ES-I3 (cell line): ENCODE measurements around the gene CEACAM8.
"Not testable (repeated sequence)": the region's sequence is repeated elsewhere in the genome, so short reads cannot be mapped to it uniquely, and the experiment has no call there.

Experiments
- H3K36me3 ChIP-seq: 2 replicates; pipeline ENCODE4 v1.6.1; 2013; ENCODE audit warnings: mild to moderate bottlenecking, low read length, control low read depth, moderate library complexity; ENCODE audit not compliant: insufficient read depth
- H3K4me1 ChIP-seq: 2 replicates; pipeline ENCODE4 v1.6.1; 2013; ENCODE audit warnings: mild to moderate bottlenecking, control low read depth, low read length; ENCODE audit not compliant: insufficient read depth
- H3K9ac ChIP-seq: 2 replicates; pipeline ENCODE4 v1.6.1; 2013; ENCODE audit warnings: low read depth, mild to moderate bottlenecking, low read length, moderate library complexity
- H3K9me3 ChIP-seq: 2 replicates; pipeline ENCODE4 v1.6.1; 2013; ENCODE audit warnings: mild to moderate bottlenecking, low read length, moderate library complexity; ENCODE audit not compliant: control insufficient read depth, insufficient read depth

The CEACAM8 gene

DNA sequence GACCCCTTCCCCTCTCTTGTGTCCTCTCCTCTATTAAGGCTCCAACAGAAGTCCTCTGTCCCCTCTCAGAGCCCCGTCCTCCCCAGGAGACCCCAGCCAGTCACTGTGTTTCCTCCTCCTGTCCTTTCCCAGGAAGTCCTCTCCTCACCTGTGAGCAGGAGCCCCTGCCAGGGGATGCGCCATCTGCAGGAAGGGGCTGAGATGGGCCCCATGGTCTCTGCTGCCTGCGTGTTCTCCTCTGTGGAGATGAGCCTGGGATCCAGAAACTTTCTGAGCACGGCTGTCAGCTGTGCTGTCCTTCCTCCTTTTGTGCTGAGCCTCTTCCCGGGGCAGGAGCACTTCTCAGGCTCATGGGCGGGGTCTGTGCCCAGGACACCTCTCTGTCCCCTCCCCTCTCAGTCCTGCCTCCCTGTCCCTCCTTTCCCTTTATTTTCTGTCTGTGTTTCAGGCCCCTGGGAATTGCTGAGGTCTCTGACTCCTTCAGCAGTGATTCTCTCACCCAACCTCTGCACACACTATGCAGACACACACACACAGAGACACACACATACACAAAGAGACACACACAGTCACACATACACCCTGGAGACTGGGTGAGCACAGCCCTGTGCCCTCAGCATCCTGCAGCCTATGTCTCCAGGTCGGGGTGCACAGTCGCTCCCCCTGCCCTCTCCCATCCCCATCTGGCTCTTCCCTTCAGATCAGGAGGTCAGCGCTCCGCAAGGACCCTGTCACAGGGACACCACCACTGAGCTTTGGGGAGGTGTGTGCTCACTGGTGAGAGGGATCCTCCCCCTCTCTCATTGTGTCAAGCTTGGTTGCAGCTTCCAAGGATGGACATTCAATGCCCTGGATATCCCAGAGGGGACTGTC lies at the start of gene CEACAM8:
Gene CEACAM8 (minus strand): TSS at position 308 of the 873 bp plus-strand sequence. CDS start 96 bp downstream, at position 212.
- no peaks in the 10 kb centered on the region for H3K4me1 ChIP-seq
- no peak within 1 kb of the TSS for H3K9ac ChIP-seq
- no peaks in the 10 kb centered on the region for H3K36me3 ChIP-seq
- H3K9me3 ChIP-seq: no peaks in the 10 kb centered on the region

DNA sequence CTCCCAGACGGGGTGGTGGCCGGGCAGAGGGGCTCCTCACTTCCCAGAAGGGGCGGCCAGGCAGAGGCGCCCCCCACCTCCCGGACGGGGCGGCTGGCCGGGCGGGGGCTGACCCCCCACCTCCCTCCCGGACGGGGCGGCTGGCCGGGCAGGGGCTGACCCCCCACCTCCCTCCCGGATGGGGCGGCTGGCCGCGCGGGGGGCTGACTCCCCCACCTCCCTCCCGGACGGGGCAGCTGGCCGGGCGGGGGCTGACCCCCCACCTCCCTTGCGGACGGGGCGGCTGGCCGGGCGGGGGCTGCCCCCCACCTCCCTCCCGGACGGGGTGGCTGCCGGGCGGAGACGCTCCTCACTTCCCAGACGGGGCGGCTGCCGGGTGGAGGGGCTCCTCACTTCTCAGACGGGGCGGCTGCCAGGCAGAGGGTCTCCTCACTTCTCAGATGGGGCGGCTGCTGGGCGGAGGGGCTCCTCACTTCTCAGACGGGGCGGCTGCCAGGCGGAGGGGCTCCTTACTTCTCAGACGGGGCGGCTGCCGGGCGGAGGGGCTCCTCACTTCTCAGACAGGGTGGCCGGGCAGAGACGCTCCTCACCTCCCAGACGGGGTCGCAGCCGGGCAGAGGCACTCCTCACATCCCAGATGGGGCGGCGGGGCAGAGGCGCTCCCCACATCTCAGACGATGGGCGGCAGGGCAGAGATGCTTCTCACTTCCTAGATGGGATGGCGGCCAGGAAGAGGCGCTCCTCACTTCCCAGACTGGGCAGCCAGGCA lies 44.8 kb upstream of the CEACAM8 start:
- H3K36me3 ChIP-seq, H3K9ac ChIP-seq, H3K9me3 ChIP-seq, H3K4me1 ChIP-seq: not testable (repeated sequence)

DNA sequence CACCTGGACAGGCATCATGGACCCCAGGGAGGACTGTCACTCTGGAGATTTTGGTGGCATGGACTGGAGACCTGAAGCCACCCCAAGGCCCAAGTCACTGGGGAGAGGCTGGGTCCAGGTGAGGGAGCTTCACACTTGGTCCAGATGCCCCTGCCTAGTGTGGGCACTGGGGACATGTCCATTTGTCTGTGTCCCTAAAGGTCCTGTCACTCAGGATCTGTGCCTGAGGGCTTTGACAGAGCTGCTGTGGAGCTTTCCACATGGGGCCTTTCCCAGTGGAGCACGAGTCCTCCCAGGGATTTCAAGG lies 40.5 kb upstream of the CEACAM8 start:
- Histone ChIP-seq H3K9ac (no peak overlapping the region), H3K9me3 (no peaks in the 10 kb centered on the region), H3K4me1 (no peaks in the 10 kb centered on the region), H3K36me3 (no peaks in the 10 kb centered on the region)

GRCh38 chr19:42634409-42635232 lies 39.9 kb upstream of the CEACAM8 start:
- Histone ChIP-seq H3K9ac (no peak overlapping the region), H3K4me1 (no peaks in the 10 kb centered on the region), H3K36me3 (no peaks in the 10 kb centered on the region), H3K9me3 (no peaks in the 10 kb centered on the region)

- Histone ChIP-seq H3K36me3 (no peaks in the 10 kb centered on the region), H3K4me1 (no peaks in the 10 kb centered on the region), H3K9me3 (no peaks in the 10 kb centered on the region; the same call in 1 of the 2 replicates), H3K9ac (no peak overlapping the region)
Measured at GRCh38 chr19:42629191-42629590, 34.5 kb upstream of the CEACAM8 start.

DNA sequence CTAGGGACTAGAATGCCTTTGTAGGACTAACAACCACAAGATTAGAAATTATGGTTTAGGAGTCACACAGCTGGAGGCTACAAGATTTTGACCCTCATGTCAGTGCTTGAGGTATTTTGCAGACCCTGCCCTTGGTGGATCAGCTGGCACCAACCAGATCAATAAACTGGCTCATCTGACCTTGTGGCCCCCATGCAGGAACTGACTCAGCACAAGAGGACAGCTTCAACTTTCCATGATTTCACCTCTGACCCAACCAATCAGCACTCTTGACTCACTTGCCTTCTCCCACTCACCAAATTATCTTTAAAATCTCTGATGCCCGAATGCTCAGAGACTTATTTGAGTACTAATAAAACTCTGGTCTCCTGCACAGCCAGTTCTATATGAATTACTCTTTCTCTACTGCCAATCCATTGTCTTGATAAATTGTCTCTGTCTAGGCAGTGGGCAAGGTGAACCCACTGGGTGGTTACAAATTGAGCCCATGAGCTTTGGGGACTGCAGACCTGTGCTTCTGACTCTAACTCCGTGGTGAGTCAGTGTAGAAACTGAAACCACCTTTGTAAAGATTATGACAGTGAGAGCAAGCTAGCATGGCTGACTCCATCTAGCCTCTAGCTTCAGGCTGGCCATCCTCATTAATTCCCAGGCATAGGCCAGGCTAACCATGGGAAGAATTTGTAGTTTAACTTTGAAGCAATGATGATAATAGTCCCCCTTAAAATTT lies 33.9 kb upstream of the CEACAM8 start:
- Histone ChIP-seq H3K4me1 (no peaks in the 10 kb centered on the region), H3K36me3 (no peaks in the 10 kb centered on the region), H3K9me3 (no peaks in the 10 kb centered on the region; the same call in 1 of the 2 replicates), H3K9ac (no peak overlapping the region)

- H3K9me3 ChIP-seq: no peaks in the 10 kb centered on the region; the same call in 1 of the 2 replicates
Measured at GRCh38 chr19:42627916-42628315, 33.2 kb upstream of the CEACAM8 start.

GRCh38 chr19:42626181-42626580 lies 31.5 kb upstream of the CEACAM8 start:
- Histone ChIP-seq H3K4me1 (no peaks in the 10 kb centered on the region), H3K9ac (no peak overlapping the region), H3K9me3 (no peaks in the 10 kb centered on the region; the same call in 1 of the 2 replicates), H3K36me3 (no peaks in the 10 kb centered on the region)

More at GRCh38 chr19:42627916-42628315, 33.2 kb upstream of the CEACAM8 start:
- Histone ChIP-seq H3K4me1 (no peaks in the 10 kb centered on the region), H3K9ac (no peak overlapping the region), H3K36me3 (no peaks in the 10 kb centered on the region)

GRCh38 chr19:42619271-42619670 lies 24.5 kb upstream of the CEACAM8 start:
- no peaks in the 10 kb centered on the region for H3K36me3 ChIP-seq
- no peaks in the 10 kb centered on the region for H3K4me1 ChIP-seq
- H3K9me3 ChIP-seq: no peaks in the 10 kb centered on the region
- H3K9ac ChIP-seq: no peak overlapping the region

GRCh38 chr19:42613666-42614065 lies 18.9 kb upstream of the CEACAM8 start:
- Histone ChIP-seq H3K9me3 (peaks cover 3% of the 10 kb centered on the region; the same call in 1 of the 2 replicates), H3K9ac (no peak overlapping the region), H3K4me1 (no peaks in the 10 kb centered on the region), H3K36me3 (no peaks in the 10 kb centered on the region)

DNA sequence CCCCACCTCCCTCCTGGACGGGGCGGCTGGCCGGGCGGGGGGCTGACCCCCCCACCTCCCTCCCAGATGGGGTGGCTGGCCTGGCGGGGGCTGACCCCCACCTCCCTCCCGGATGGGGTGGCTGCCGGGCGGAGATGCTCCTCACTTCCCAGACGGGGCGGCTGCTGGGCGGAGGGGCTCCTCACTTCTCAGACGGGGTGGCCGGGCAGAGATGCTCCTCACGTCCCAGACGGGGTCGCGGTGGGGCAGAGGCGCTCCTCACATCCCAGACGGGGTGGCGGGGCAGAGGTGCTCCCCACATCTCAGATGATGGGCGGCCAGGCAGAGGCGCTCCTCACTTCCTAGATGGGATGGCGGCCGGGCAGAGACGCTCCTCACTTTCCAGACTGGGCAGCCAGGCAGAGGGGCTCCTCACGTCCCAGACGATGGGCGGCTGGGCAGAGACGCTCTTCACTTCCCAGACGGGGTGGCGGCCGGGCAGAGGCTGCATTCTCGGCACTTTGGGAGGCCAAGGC lies 15.7 kb upstream of the CEACAM8 start:
- H3K9ac ChIP-seq, H3K36me3 ChIP-seq, H3K9me3 ChIP-seq: not testable (repeated sequence)

GRCh38 chr19:42606660-42607351 lies 12.1 kb upstream of the CEACAM8 start:
- Histone ChIP-seq H3K9ac (no peak overlapping the region), H3K4me1 (no peaks in the 10 kb centered on the region), H3K36me3 (no peaks in the 10 kb centered on the region), H3K9me3 (no peaks in the 10 kb centered on the region)

More for the DNA sequence above, 15.7 kb upstream of the CEACAM8 start:
- not testable (repeated sequence) for H3K4me1 ChIP-seq

- Histone ChIP-seq H3K4me1 (no peaks in the 10 kb centered on the region), H3K9me3 (no peaks in the 10 kb centered on the region), H3K9ac (no peak overlapping the region), H3K36me3 (no peaks in the 10 kb centered on the region)
Measured at GRCh38 chr19:42601811-42602443, 7.2 kb upstream of the CEACAM8 start.
